SK-N-SH treated with all-trans-retinoic acid at 6 μM for 48 hours (cell line): ENCODE results near the gene PLEKHA4.
"Not testable (repeated sequence)": the region's sequence is repeated elsewhere in the genome, so short reads cannot be mapped to it uniquely, and the experiment has no call there.

Experiments used
- ARNTL ChIP-seq: fragments of 450-650 bp; formaldehyde crosslinking; IDR thresholded peaks from 2 replicates; pipeline ENCODE4 v1.5.0; 2020; ENCODE audit warnings: low read depth, mild to moderate bottlenecking, moderate library complexity, borderline replicate concordance
- BACH2 ChIP-seq: fragments of 250-450 bp; sonication (Bioruptor Pico); IDR thresholded peaks from 2 replicates; pipeline ENCODE4 v1.9.0; 2021; ENCODE audit warnings: mild to moderate bottlenecking, borderline replicate concordance
- CSRNP3 ChIP-seq: fragments of 250-450 bp; sonication (Bioruptor Pico); IDR thresholded peaks from 2 replicates; pipeline ENCODE4 v1.5.1; 2021; ENCODE audit warnings: mild to moderate bottlenecking, moderate library complexity
- ESRRG ChIP-seq: fragments of 250-450 bp; sonication (Bioruptor Pico); IDR thresholded peaks from 2 replicates; pipeline ENCODE4 v1.6.1; 2021; ENCODE audit warnings: mild to moderate bottlenecking
- GLIS3 ChIP-seq: fragments of 250-450 bp; sonication (Bioruptor Pico); IDR thresholded peaks from 2 replicates; pipeline ENCODE4 v1.5.0; 2020; ENCODE audit warnings: mild to moderate bottlenecking, moderate library complexity
- ISL1 ChIP-seq: fragments of 250-450 bp; sonication (Bioruptor Pico); IDR thresholded peaks from 2 replicates; pipeline ENCODE4 v2.1.2; 2022; ENCODE audit warnings: mild to moderate bottlenecking, moderate library complexity
- PATZ1 ChIP-seq: fragments of 250-450 bp; sonication (Bioruptor Pico); IDR thresholded peaks from 2 replicates; pipeline ENCODE4 v1.8.0; 2020; ENCODE audit warnings: mild to moderate bottlenecking, moderate library complexity, borderline replicate concordance
- RARB ChIP-seq: fragments of 250-450 bp; sonication (Bioruptor Pico); IDR thresholded peaks from 2 replicates; pipeline ENCODE4 v1.8.0; 2021; ENCODE audit warnings: mild to moderate bottlenecking, moderate library complexity
- TOX ChIP-seq: fragments of 250-450 bp; sonication (Bioruptor Pico); IDR thresholded peaks from 2 replicates; pipeline ENCODE4 v1.8.0; 2021; ENCODE audit warnings: mild to moderate bottlenecking, moderate library complexity, borderline replicate concordance
- TSHZ2 ChIP-seq: fragments of 250-450 bp; sonication (Bioruptor Pico); IDR thresholded peaks from 2 replicates; pipeline ENCODE4 v1.5.0; 2020; ENCODE audit warnings: mild to moderate bottlenecking, moderate library complexity
- ZFP3 ChIP-seq: fragments of 250-450 bp; sonication (Bioruptor Pico); IDR thresholded peaks from 2 replicates; pipeline ENCODE4 v1.5.0; 2020; ENCODE audit warnings: mild to moderate bottlenecking, moderate library complexity
- ZFP30 ChIP-seq: fragments of 450-650 bp; formaldehyde crosslinking; IDR thresholded peaks from 2 replicates; pipeline ENCODE4 v1.5.0; 2022; ENCODE audit warnings: mild to moderate bottlenecking, moderate library complexity
- ZNF565 ChIP-seq: fragments of 450-650 bp; formaldehyde crosslinking; conservative IDR thresholded peaks from 2 replicates; pipeline ENCODE4 v1.5.0; 2020; ENCODE audit warnings: low read depth, mild to moderate bottlenecking, moderate library complexity

- TF ChIP-seq PATZ1 (CRISPR knock-in tag); GLIS3 (CRISPR knock-in tag); CSRNP3 (CRISPR knock-in tag); ZFP3 (CRISPR knock-in tag); RARB (CRISPR knock-in tag); ZNF565 (CRISPR knock-in tag); TOX (CRISPR knock-in tag); BACH2; ARNTL (CRISPR knock-in tag); ESRRG; TSHZ2 (CRISPR knock-in tag); ISL1; ZFP30 (CRISPR knock-in tag): not testable (repeated sequence)
Measured at GRCh38 chr19:48909424-48910077, 41.1 kb upstream of the PLEKHA4 start.
